HG02884 (cell line): ENCODE results near the gene HLA-DRB1.
A peak's percentile ranks its signal among the peaks of the same experiment; 100 is the strongest.
"Not testable (repeated sequence)": the region's sequence is repeated elsewhere in the genome, so short reads cannot be mapped to it uniquely, and the experiment has no call there.

Experiments used
- ATAC-seq: cut with Tn5 transposase; IDR thresholded peaks from one replicate; pipeline ENCODE4 v1.9.1; 2021; ENCODE audit warnings: mild to moderate bottlenecking, moderate library complexity; ENCODE audit not compliant: unreplicated experiment

The HLA-DRB1 gene

GRCh38 chr6:32589596-32590449 lies at the start of gene HLA-DRB1:
HLA-DRB1 (minus strand) TSS chr6:32589848; CDS start chr6:32589742, 106 bp downstream.
- peak; percentile 87 for ATAC-seq

GRCh38 chr6:32638532-32639219 lies 49.0 kb upstream of the HLA-DRB1 start:
- ATAC-seq, result no peak

- ATAC-seq, result no peak
These were observed 48.2 kb upstream of the HLA-DRB1 start for GRCh38 chr6:32637883-32638282.

DNA sequence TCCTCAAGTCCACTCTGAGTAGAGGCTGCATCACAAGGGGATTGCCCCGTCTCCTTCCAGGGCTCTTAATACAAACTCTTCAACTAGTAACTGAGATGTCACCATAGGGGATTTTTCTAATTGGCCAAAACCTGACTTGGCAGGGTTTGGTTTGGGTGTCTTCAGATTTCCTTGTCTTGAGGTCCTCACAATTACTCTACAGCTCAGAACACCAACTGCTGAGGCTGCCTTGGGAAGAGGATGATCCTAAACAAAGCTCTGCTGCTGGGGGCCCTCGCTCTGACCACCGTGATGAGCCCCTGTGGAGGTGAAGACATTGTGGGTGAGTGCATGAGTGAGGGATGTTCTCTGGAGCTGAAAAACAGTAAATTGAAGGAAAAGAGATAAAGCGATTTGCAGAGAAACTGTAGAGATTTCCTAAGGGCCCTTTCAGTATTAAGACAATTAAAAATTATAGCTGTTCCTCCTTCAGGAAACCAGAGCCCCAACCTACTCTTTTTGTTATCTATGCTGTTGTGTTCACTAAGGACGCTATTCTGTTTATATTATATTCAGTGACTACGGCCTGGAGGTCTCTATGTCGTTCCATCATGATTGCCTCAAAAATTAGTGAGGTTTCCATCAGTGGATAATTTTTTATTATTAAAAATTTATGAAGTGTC lies 47.7 kb upstream of the HLA-DRB1 start, which contains the start of gene HLA-DQA1:
Gene HLA-DQA1, plus strand, starts transcription at position 188 of the 662 bp plus-strand sequence. Its CDS starts 53 bp downstream, at position 241.
- no peak for ATAC-seq

DNA sequence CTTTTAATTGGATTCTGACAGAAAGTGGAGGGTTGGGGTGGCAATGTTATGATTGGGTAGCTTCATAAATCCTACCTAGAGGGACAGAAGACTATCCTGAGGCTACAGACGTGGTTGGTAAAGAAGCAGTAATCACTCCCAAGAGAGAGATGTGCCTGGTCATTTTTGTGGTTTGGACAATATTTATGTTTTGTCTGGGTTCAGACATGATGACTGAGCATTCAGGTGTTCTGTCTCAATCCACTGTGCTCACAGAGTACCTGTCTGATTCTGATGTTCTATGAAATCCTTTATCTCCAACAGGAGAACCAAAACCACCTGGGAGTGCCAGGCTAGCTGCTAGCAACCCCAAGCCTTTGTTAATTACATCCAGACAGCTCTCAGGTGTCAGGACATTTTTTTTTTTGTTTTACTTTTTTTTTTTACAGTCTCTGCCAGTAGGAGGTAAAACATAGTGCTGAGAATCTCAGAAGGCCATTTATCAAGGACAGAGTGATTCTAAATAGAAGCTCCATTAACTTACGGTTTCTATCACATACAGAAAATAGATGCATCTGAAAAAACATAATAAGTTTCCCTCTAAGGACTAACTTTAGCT lies 46.0 kb upstream of the HLA-DRB1 start:
- ATAC-seq, result no peak

- not testable (repeated sequence) for ATAC-seq
These were observed 40.1 kb upstream of the HLA-DRB1 start for GRCh38 chr6:32629793-32630192.

- no peak for ATAC-seq
These were observed 38.2 kb upstream of the HLA-DRB1 start for GRCh38 chr6:32627831-32628230.

DNA sequence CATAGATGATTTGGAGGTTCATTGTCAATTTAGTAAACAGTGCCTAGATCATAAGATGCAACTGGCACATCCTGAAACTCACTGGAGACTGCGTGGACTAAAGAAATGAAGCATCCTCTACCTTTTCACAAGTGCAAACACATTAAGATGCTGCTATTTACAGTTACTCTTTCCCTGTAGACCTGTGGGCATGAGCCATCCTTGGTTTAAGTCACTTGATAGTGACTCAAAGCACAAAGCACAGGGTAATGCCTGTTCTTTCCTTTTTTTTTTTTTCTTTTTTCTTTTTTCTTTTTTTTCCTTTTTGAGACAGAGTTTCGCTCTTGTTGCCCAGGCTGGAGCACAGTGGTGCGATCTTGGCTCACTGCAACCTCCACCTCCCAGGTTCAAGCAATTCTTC lies 37.6 kb upstream of the HLA-DRB1 start:
- ATAC-seq, result no peak

- ATAC-seq, result no peak
These were observed 35.5 kb upstream of the HLA-DRB1 start for GRCh38 chr6:32625137-32625536.

DNA sequence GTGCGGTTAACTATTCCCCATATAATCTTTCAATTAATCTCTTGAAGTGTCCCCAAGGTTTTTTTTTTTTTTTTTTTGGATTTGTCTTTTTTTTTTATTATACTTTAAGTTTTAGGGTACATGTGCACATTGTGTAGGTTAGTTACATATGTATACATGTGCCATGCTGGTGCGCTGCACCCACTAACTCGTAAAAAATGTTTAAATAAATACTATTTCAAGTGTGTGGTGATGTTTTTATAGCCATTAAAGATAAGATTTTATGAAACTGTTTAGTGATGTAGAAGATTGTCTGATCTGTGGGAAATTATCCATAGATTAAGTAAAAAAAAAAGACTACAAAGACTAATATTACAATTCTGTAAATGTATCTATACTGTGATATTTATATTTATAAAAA lies 34.9 kb upstream of the HLA-DRB1 start:
- ATAC-seq, result no peak

DNA sequence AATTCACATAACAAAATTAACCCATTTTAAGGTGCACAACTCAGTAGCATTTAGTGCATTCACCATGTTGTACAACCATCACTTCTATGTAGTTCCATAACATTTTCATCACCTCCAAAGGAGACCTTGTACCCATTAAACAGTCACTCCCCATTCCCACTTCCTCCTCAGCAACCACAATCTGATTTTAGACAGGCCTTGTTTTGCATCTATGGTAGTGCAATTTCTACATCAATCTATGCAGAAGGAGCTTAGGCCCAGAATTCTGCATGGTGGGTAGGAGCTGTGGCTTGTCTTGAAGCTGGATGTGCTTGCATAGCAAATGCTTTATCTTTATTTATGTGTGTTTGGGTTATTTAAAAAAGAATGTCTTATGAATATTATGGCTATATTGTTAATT lies 34.0 kb upstream of the HLA-DRB1 start:
- no peak for ATAC-seq

DNA sequence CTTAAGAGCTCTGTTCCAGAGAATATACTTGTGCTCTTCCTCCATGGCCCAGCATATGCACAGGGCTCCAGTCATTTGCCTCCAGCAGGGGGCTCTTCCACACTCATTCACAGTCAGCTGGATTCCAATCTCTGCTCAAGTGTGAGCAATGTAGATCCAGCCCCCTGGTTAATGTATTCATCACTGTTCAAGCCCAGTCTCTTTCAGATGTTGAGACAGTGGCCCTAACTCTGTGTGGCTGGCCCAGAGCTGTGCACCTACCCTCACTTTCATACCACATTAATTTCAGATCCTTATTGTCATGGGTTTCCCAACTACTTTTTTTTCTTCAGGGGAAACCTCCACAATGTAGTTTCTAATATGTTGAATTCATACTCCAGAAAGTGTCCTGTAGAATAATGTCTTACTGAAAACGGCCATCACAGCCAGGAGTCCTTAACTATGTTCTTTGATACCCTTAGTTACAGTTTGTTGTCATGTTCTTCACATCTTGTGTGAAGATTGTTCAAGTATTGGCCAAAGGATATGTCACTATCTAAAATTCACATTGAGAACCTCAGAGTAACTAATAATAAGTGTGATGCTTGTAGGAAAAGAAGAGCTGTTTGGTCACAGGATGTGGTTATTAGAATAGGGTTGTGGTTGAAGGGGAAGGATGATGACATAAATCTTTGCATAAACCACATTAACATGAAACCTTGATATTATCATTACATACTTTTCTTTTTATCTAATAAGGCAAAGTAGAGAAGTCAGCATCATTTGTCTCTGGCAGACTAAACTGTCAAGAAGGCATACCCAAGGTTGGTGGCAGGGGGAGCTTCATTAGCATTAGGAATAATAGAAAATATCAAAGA lies 33.1 kb upstream of the HLA-DRB1 start:
- peak; percentile 57 for ATAC-seq

- no peak for ATAC-seq
These were observed 31.7 kb upstream of the HLA-DRB1 start for GRCh38 chr6:32621372-32621771.

- ATAC-seq, result no peak
These were observed 28.1 kb upstream of the HLA-DRB1 start for GRCh38 chr6:32617751-32618150.

- no peak for ATAC-seq
These were observed 26.4 kb upstream of the HLA-DRB1 start for GRCh38 chr6:32615885-32616532.

DNA sequence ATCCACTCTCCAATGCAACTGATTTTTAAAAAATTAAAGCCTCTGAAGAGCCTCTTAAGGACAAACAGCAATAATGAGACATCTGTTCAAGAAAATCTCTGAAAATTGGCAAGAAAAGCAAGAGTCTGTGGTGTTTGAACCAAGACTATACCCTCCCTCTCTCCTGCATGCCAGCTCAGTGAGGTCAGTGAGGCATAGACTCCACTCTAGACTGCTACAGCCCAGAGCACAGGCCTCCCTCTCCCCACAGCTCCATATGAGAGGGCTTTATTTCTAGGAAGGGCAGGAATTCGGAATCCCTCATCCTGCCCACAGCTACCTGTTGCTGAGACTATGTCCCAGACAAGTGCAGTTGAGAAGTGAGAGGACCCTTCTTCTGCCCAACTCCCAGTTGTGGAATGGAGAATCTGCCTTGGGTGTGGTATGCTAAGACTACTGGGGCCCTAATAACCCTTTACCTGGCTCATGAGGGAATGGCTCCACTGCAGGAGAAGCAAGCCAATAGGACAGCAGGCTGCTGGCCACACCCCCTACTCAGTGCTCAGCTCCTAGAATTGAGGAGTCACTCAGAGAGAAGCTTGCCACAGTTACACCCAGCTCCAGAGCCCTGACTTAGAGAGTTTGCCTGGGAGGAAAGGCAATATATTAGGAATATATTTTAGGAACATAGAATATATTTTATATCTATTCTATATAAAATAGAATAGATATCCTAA lies 24.9 kb upstream of the HLA-DRB1 start:
- ATAC-seq, result no peak

- ATAC-seq, result no peak
These were observed 23.8 kb upstream of the HLA-DRB1 start for GRCh38 chr6:32613475-32613874.

- ATAC-seq, result no peak
These were observed 21.1 kb upstream of the HLA-DRB1 start for GRCh38 chr6:32610682-32611296.
